Thyroid gland (tissue), 4 donors: Measurements from ENCODE around the gene CPNE4. TPM values are rescaled to one million over a fixed set of nuclear protein-coding genes. Genes with fewer than 3 reads are reported as not detected.

Experiments
- DNase-seq, 2 donors: peaks; one replicate each; pipeline ENCODE4 v3.0.0-alpha.2; 2019
- H3K27ac ChIP-seq, 3 donors: fragments of 200-600 bp; sonication (generic); 1 replicate in 2 of 3; 2 replicates in 1 of 3; pipeline ENCODE4 v1.5.1; 2016 to 2019; ENCODE audit warnings: mild to moderate bottlenecking in 1 of 3, moderate library complexity in 1 of 3
- H3K27me3 ChIP-seq: fragments of 200-600 bp; sonication (generic); one replicate; pipeline ENCODE4 v1.5.1; 2019
- H3K36me3 ChIP-seq, 2 donors: fragments of 200-600 bp; sonication (generic); one replicate each; pipeline ENCODE4 v1.5.1; 2016 to 2019
- H3K4me1 ChIP-seq, 2 donors: fragments of 200-600 bp; sonication (generic); one replicate each; pipeline ENCODE4 v1.5.1; 2017 to 2019
- H3K4me3 ChIP-seq, 3 donors: fragments of 200-600 bp; sonication (generic); replicated peaks in 1 of 3; 1 replicate in 2 of 3; 2 replicates in 1 of 3; pipeline ENCODE4 v1.5.1; 2016; ENCODE audit warnings: mild to moderate bottlenecking in 1 of 3
- H3K9me3 ChIP-seq: fragments of 200-600 bp; sonication (generic); one replicate; pipeline ENCODE4 v1.5.1; 2017
- CTCF ChIP-seq, 6 experiments: fragments of 200-600 bp in 3 of 6; fragments of 450-650 bp in 3 of 6; sonication (generic) in 3 of 6; IDR thresholded peaks; one replicate each; pipeline ENCODE4 v1.5.1; 2016 to 2019; ENCODE audit warnings: antibody characterized with exemption in 6 of 6, mild to moderate bottlenecking in 2 of 6, inconsistent platforms in 1 of 6, moderate library complexity in 1 of 6
- POLR2A ChIP-seq, 2 donors: fragments of 450-650 bp; IDR thresholded peaks; one replicate each; pipeline ENCODE4 v1.6.1; 2017; ENCODE audit warnings: antibody characterized with exemption in 2 of 2, mild to moderate bottlenecking in 2 of 2, moderate library complexity in 1 of 2
- WGBS, 2 donors: methylation state at CpG; one replicate each; pipeline ENCODE4 v1.1.5; 2017; 5-methylcytosine and 5-hydroxymethylcytosine counted together
- intact Hi-C: fragments of 100-400 bp; cut with DNase I; formaldehyde crosslinking; loops from one replicate; pipeline ENCODE4 v1.15.1; 2023
- total RNA-seq, 4 donors: library from RNA; depleted of rRNA; stranded (reverse); fragments of >200 nt; gene quantifications; one replicate each; pipeline ENCODE4 v1.2.3, GENCODE V29; 2016

Gene CPNE4
- total RNA-seq, 4 donors from 2014 or later = not detected

GRCh38 chr3:131957980-131958379 is 76.8 kb downstream of the CPNE4 start:
- Histone ChIP-seq H3K9me3 (no peaks in the 10 kb centered on the region), H3K27me3 (no peaks in the 10 kb centered on the region), H3K36me3 (no peaks in the 10 kb centered on the region), H3K4me1 (no peaks in the 10 kb centered on the region), H3K27ac (no peak overlapping the region), H3K4me3 (no peak overlapping the region)
- TF ChIP-seq POLR2A (IDR thresholded peaks at IDR 0.05) = no peak
- no peak for TF ChIP-seq CTCF (IDR thresholded peaks at IDR 0.05)
- 53 to 69% methylated on average over 1 of the region's 1 CpG for WGBS, 2 donors
- intact Hi-C loops = no loop called here
- DNase-seq = no peak

- no peaks in the 10 kb centered on the region for H3K9me3 ChIP-seq
- intact Hi-C loops = no loop called here
- H3K4me3 ChIP-seq = no peak overlapping the region
- H3K27me3 ChIP-seq = no peaks in the 10 kb centered on the region
- WGBS, 2 donors = 64 to 69% methylated on average over 5 of the region's 5 CpGs
- no peak for DNase-seq
- no peaks in the 10 kb centered on the region for H3K4me1 ChIP-seq
- no peaks in the 10 kb centered on the region for H3K36me3 ChIP-seq
- TF ChIP-seq CTCF (IDR thresholded peaks at IDR 0.05) = no peak
- TF ChIP-seq POLR2A (IDR thresholded peaks at IDR 0.05) = no peak
- H3K27ac ChIP-seq = no peak overlapping the region
These were observed 77.3 kb downstream of the CPNE4 start for GRCh38 chr3:131957511-131957910.

- H3K4me1 ChIP-seq = no peaks in the 10 kb centered on the region
- no peaks in the 10 kb centered on the region for H3K27me3 ChIP-seq
- H3K36me3 ChIP-seq = no peaks in the 10 kb centered on the region
- no peaks in the 10 kb centered on the region for H3K9me3 ChIP-seq
- no peak for TF ChIP-seq CTCF (IDR thresholded peaks at IDR 0.05)
- TF ChIP-seq POLR2A (IDR thresholded peaks at IDR 0.05) = no peak
- intact Hi-C loops = no loop called here
- 72 to 80% methylated on average over 1 of the region's 1 CpG for WGBS, 2 donors
- no peak overlapping the region for H3K27ac ChIP-seq
- no peak overlapping the region for H3K4me3 ChIP-seq
- DNase-seq = no peak
These were observed 86.0 kb downstream of the CPNE4 start for GRCh38 chr3:131948806-131949205.

- WGBS, 2 donors = 93 to 98% methylated on average over 1 of the region's 1 CpG
- DNase-seq = no peak
These were observed 90.1 kb downstream of the CPNE4 start for GRCh38 chr3:131944676-131945075.

GRCh38 chr3:131933665-131934064 is 101.1 kb downstream of the CPNE4 start:
- TF ChIP-seq CTCF (IDR thresholded peaks at IDR 0.05) (no peak), POLR2A (IDR thresholded peaks at IDR 0.05) (no peak)
- Histone ChIP-seq H3K36me3 (no peaks in the 10 kb centered on the region), H3K27me3 (no peaks in the 10 kb centered on the region), H3K27ac (no peak overlapping the region), H3K9me3 (no peaks in the 10 kb centered on the region), H3K4me3 (no peak overlapping the region), H3K4me1 (no peaks in the 10 kb centered on the region)
- intact Hi-C loops = no loop called here
- DNase-seq = no peak
- 57 to 64% methylated on average over 3 of the region's 3 CpGs for WGBS, 2 donors

More at GRCh38 chr3:131944676-131945075, 90.1 kb downstream of the CPNE4 start:
- H3K36me3 ChIP-seq = no peaks in the 10 kb centered on the region
- no peak overlapping the region for H3K27ac ChIP-seq
- H3K4me3 ChIP-seq = no peak overlapping the region
- intact Hi-C loops = no loop called here
- H3K9me3 ChIP-seq = no peaks in the 10 kb centered on the region
- TF ChIP-seq CTCF (IDR thresholded peaks at IDR 0.05) = no peak
- TF ChIP-seq POLR2A (IDR thresholded peaks at IDR 0.05) = no peak
- no peaks in the 10 kb centered on the region for H3K27me3 ChIP-seq
- H3K4me1 ChIP-seq = no peaks in the 10 kb centered on the region
